Left lung (tissue), 10 donors: ENCODE measurements around the gene BEST4. TPM values are rescaled to one million over a fixed set of nuclear protein-coding genes. Genes with fewer than 3 reads are reported as not detected.
"Not testable (repeated sequence)": the region's sequence is repeated elsewhere in the genome, so short reads cannot be mapped to it uniquely, and the experiment has no call there.

Experiments
- ATAC-seq: fragments of 200-7000 bp; cut with Tn5 transposase; one replicate; pipeline ENCODE4 v1.9.1; 2020; ENCODE audit warnings: moderate library complexity
- DNase-seq, 4 donors: peaks; one replicate each; pipeline ENCODE4 v3.0.0-alpha.2; 2013 to 2020
- H3K27ac ChIP-seq, 2 donors: fragments of 200-600 bp; sonication (generic) in 1 of 2; one replicate each; pipeline versions ENCODE4 v1.5.0 to v1.8.0; 2020 to 2021
- H3K27me3 ChIP-seq, 2 donors: fragments of 200-600 bp; sonication (generic) in 1 of 2; one replicate each; pipeline versions ENCODE4 v1.5.0 to v1.8.0; 2020 to 2021
- H3K36me3 ChIP-seq, 2 donors: fragments of 200-600 bp; sonication (generic) in 1 of 2; one replicate each; pipeline versions ENCODE4 v1.5.0 to v1.8.0; 2020 to 2021
- H3K4me1 ChIP-seq, 2 donors: fragments of 200-600 bp; one replicate each; pipeline ENCODE4 v1.8.0; 2021
- H3K4me3 ChIP-seq, 2 donors: fragments of 200-600 bp; sonication (generic) in 1 of 2; one replicate each; pipeline versions ENCODE4 v1.5.0 to v1.8.0; 2020 to 2021; ENCODE audit warnings: mild to moderate bottlenecking in 1 of 2
- H3K9me3 ChIP-seq, 2 donors: fragments of 200-600 bp; sonication (generic) in 1 of 2; one replicate each; pipeline versions ENCODE4 v1.5.0 to v1.8.0; 2020 to 2021
- intact Hi-C, 2 donors: fragments of 100-400 bp; cut with DNase I; formaldehyde crosslinking; loops; one replicate each; pipeline versions ENCODE4 v1.11.2 to v1.14.2; 2022
- polyA plus RNA-seq, 6 donors: library from polyadenylated mRNA; unstranded; fragments of 120-200 nt; gene quantifications; one replicate each; pipeline ENCODE4 v1.2.1, GENCODE V29; 2013; ENCODE audit not compliant: insufficient read length in 6 of 6
- total RNA-seq, 2 donors: library from RNA; stranded (reverse); fragmentation: NEBNext Ultra II Directional; extraction: Animal tissue kit (Norgen Biotek cat#: 25700); gene quantifications; one replicate each; pipeline ENCODE4 v1.2.1, GENCODE V29; 2021
- TF ChIP-seq, protein P1 (sequence below), 2 donors: fragments of 200-600 bp; sonication (generic) in 1 of 2; IDR thresholded peaks; one replicate each; pipeline versions ENCODE4 v1.5.0 to v1.8.0; 2021; ENCODE audit warnings: antibody characterized with exemption in 2 of 2
- donor health status: DM: no; HTN: yes; CAD: no.
- donor health status: DM: no; HTN: no; CAD: no.

Gene BEST4
- total and polyA plus RNA-seq, 8 donors: 0.23 to 1.2 (median 0.90) TPM

DNA sequence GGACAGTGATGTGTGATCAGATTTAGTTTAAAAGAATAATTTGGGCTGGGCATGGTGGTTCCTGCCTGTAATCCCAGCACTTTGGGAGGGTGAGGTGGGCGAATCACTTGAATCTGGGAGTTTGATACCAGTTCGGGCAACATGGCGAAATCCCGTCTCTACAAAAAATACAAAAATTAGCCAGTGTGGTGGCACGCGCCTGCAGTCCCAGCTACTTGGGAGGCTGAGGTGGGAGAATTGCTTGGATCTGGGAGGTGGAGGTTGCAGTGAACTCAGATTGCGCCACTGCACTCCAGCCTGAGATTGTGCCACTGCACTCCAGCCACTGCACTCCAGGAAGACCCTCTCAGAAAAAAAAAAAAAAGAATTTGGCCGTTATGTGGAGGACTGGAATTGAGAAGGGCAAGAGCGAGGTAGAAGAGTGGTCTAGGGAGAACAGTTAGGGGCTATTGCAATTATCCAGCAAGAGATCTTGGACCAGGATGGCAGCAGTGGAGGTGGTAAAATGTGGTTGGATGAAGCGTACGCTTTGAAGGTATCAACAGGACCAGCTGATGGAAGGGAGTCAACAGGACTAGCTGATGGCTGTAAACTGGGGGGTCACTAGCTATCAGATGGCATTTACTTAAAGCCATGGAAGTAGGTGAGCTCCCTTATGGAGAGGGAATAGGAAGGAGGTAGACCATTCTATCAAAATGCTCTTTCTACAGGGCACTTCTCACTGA, 30.0 kb upstream of the BEST4 start:
- Histone ChIP-seq H3K27ac (no peak overlapping the region), H3K27me3 (no peaks in the 10 kb centered on the region), H3K4me3 (no peak overlapping the region), H3K36me3 (peaks cover 0 to 21% of the 10 kb centered on the region in 2 donors), H3K4me1 (peaks cover 7 to 53% of the 10 kb centered on the region in 2 donors), H3K9me3 (no peaks in the 10 kb centered on the region)
- intact Hi-C loops: no loop called here
- ATAC-seq: no peak
- peak in 2 of 4 donors; percentile 10 to 21 for DNase-seq
- TF ChIP-seq, protein P1, sequence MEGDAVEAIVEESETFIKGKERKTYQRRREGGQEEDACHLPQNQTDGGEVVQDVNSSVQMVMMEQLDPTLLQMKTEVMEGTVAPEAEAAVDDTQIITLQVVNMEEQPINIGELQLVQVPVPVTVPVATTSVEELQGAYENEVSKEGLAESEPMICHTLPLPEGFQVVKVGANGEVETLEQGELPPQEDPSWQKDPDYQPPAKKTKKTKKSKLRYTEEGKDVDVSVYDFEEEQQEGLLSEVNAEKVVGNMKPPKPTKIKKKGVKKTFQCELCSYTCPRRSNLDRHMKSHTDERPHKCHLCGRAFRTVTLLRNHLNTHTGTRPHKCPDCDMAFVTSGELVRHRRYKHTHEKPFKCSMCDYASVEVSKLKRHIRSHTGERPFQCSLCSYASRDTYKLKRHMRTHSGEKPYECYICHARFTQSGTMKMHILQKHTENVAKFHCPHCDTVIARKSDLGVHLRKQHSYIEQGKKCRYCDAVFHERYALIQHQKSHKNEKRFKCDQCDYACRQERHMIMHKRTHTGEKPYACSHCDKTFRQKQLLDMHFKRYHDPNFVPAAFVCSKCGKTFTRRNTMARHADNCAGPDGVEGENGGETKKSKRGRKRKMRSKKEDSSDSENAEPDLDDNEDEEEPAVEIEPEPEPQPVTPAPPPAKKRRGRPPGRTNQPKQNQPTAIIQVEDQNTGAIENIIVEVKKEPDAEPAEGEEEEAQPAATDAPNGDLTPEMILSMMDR (IDR thresholded peaks at IDR 0.05): no peak

DNA sequence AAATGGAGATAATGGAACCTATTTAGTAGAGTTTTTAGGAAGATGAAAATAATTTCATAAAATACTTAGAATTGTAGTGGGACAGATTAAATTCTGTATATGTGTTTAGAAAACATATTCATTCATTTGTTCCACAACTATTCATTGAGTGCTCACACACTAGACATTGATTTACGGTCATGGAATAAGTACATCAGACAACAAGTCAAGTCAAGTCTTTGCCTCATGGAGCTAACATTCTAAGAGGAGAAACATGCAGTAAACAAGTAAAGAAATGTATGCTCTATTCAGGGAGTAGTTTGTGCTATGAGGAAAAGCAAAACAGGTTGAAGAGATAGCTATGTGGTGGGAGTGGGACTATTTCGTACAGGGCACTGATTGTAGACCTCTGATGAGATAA, 29.3 kb upstream of the BEST4 start:
- DNase-seq (no peak), ATAC-seq (no peak)
- Histone ChIP-seq H3K4me3 (no peak overlapping the region), H3K36me3 (peaks cover 0 to 23% of the 10 kb centered on the region in 2 donors), H3K4me1 (peaks cover 7 to 58% of the 10 kb centered on the region in 2 donors), H3K9me3 (no peaks in the 10 kb centered on the region), H3K27me3 (no peaks in the 10 kb centered on the region), H3K27ac (no peak overlapping the region)
- intact Hi-C loops: no loop called here
- TF ChIP-seq, protein P1 (IDR thresholded peaks at IDR 0.05): no peak

DNA sequence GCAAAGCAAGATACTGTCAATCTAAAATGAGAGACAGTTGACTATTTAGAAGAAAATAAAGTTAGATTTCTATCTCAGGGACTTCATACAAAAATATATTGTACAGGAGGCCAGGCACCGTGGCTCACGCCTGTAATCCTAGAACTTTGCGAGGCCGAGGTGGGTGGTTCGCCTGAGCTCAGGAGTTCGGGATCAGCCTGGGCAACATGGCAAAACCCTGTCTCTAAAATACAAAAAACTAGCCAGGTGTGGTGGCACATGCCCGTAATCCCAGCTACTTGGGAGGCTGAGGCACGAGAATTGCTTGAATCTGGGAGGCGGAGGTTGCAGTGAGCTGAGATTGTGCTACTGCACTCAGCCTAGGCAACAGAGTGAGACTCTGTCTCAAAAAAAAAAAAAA, 28.0 kb upstream of the BEST4 start:
- H3K4me3 ChIP-seq, H3K27me3 ChIP-seq, H3K9me3 ChIP-seq, ATAC-seq, intact Hi-C loops: not testable (repeated sequence)
- Histone ChIP-seq H3K4me1 (peaks cover 7 to 67% of the 10 kb centered on the region in 2 donors), H3K27ac (peak overlapping the region in 1 of 2 donors; percentile 4), H3K36me3 (peaks cover 0 to 23% of the 10 kb centered on the region in 2 donors)
- peak in 1 of 4 donors; percentile 30 for DNase-seq

DNA sequence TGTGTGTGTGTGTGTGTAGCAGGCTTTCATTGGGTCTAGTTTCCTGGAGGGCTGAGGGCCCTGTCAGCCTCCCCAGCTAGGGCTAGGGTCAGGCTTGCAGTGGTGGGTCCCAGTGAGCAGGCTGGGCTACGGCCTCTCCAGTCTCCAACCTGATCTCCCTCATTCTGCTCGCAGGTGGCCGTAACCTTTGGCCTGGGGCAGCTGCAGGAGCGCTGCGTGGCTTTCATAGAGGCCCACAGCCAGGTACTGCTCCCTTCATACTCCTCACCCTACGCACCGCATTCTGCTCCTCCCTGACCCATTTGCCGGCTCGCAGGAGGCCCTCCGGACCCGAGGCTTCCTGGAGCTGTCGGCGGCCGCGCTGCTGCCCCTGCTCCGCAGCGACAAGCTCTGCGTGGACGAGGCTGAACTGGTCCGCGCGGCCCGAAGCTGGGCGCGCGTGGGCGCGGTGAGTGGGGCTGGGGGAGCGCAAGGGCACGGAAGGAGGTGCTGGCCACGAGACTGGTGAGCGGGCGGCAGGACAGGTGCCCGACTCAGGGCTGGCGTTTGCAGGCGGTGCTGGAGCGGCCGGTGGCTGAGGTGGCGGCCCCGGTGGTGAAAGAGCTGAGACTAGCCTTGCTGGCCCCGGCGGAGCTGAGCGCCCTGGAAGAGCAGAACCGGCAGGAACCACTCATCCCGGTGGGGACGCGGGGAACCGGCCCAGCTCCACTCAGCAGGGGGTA, 25.0 kb upstream of the BEST4 start:
- TF ChIP-seq, protein P1 (IDR thresholded peaks at IDR 0.05): no peak
- Histone ChIP-seq H3K9me3 (no peaks in the 10 kb centered on the region), H3K36me3 (peaks cover 0 to 23% of the 10 kb centered on the region in 2 donors), H3K4me3 (peak overlapping the region; percentile 27 to 47), H3K27me3 (no peaks in the 10 kb centered on the region), H3K27ac (peak overlapping the region; percentile 71 to 88), H3K4me1 (peaks cover 28 to 76% of the 10 kb centered on the region in 2 donors)
- DNase-seq (peak in 2 of 4 donors; percentile 43 to 84), ATAC-seq (peak; percentile 6)
- intact Hi-C loops: no loop called here

DNA sequence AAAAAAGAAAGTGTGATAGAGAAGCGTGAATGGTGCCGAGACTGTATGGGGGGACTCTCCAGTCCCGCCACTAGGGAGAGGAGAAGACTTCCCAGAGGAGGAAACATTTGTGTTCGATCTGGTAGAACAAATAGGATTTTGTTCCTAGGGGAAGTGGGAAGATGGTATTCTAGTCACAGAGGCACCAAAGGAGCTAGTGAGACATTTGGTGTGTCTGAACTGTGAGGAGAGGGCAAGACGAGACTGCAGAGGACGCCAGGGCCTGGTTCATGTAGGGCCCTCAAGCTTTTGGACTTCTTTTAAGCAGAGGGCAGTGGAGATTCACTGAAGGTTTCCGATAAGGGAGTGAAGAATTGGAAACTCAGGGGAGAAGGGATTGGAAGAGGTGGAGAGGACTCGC, 23.3 kb upstream of the BEST4 start:
- H3K4me1 ChIP-seq: peaks cover 42 to 93% of the 10 kb centered on the region in 2 donors
- DNase-seq (peak in 1 of 4 donors; percentile 5), ATAC-seq (no peak)
- no peaks in the 10 kb centered on the region for H3K27me3 ChIP-seq
- H3K4me3 ChIP-seq: no peak overlapping the region
- peak overlapping the region; percentile 23 to 99 for H3K27ac ChIP-seq
- no peaks in the 10 kb centered on the region for H3K9me3 ChIP-seq
- TF ChIP-seq, protein P1 (IDR thresholded peaks at IDR 0.05): no peak
- peaks cover 0 to 30% of the 10 kb centered on the region in 2 donors for H3K36me3 ChIP-seq
- intact Hi-C loops: no loop called here

DNA sequence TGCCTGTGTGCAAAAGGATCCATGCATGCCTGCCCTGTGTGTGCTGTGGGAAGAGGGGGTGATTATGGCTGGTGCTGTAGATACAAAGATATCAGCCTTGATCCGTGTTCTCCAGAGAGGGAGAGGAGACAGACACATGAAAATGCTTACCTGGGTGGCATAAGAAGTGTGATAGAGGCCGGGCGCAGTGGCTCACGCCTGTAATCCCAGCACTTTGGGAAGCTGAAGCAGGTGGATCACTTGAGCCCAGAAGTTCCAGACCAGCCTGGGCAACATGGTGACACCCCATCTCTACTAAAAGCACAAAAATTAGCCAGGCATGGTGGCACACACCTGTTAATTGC, 22.8 kb upstream of the BEST4 start:
- H3K9me3 ChIP-seq, H3K4me3 ChIP-seq, ATAC-seq, H3K27me3 ChIP-seq, intact Hi-C loops: not testable (repeated sequence)
- H3K27ac ChIP-seq: peak overlapping the region; percentile 97 to 99
- peaks cover 0 to 32% of the 10 kb centered on the region in 2 donors for H3K36me3 ChIP-seq
- peak in 1 of 4 donors; percentile 17 for DNase-seq
- H3K4me1 ChIP-seq: peaks cover 46 to 98% of the 10 kb centered on the region in 2 donors
